K562 (cell line): ENCODE data around the gene CIAO3. TPM values are rescaled to one million over a fixed set of nuclear protein-coding genes. Genes with fewer than 3 reads are reported as not detected.
A peak's percentile ranks its signal among the peaks of the same experiment; 100 is the strongest.

ENCODE experiments used
- CTBP1 ChIP-seq: fragments of 450-650 bp; IDR thresholded peaks from 2 replicates; pipeline ENCODE4 v1.6.1; 2016; ENCODE audit warnings: borderline replicate concordance
- DEAF1 ChIP-seq: fragments of 450-650 bp; formaldehyde crosslinking; IDR thresholded peaks from 2 replicates; pipeline ENCODE4 v1.4.0; 2020; ENCODE audit warnings: mild to moderate bottlenecking, moderate library complexity
- GABPA ChIP-seq: fragments of 200-800 bp; sonication (Bioruptor generic); conservative IDR thresholded peaks from 2 replicates; pipeline ENCODE4 v1.6.1; 2016; ENCODE audit warnings: low read depth, missing genetic modification characterization, missing compliant biosample characterization
- GATAD2B ChIP-seq: fragments of 450-650 bp; IDR thresholded peaks from 2 replicates; pipeline ENCODE4 v1.6.1; 2017; ENCODE audit warnings: mild to moderate bottlenecking, borderline replicate concordance
- HLTF ChIP-seq: fragments of 450-650 bp; IDR thresholded peaks from 2 replicates; pipeline ENCODE4 v1.6.1; 2016
- HNRNPL ChIP-seq: fragments of 200-400 bp; formaldehyde crosslinking; IDR thresholded peaks from 2 replicates; pipeline ENCODE4 v1.6.1; 2017; ENCODE audit warnings: low read depth, mild to moderate bottlenecking, low read length
- MYC ChIP-seq, 2 experiments: fragments of 250-450 bp in 1 of 2; sonication (Bioruptor Pico) in 1 of 2; IDR thresholded peaks; 2 replicates each; pipeline versions ENCODE4 v1.5.1 to v1.6.1; 2012 to 2021; ENCODE audit warnings: low read depth in 2 of 2, borderline replicate concordance in 1 of 2, improper control_type of control experiment in 1 of 2, low read length in 1 of 2, mild to moderate bottlenecking in 1 of 2, moderate library complexity in 1 of 2
- NFIC ChIP-seq: fragments of 450-650 bp; IDR thresholded peaks from 2 replicates; pipeline ENCODE4 v1.6.1; 2017; ENCODE audit warnings: mild to moderate bottlenecking, inconsistent platforms
- NFYB ChIP-seq: IDR thresholded peaks from 2 replicates; pipeline ENCODE4 v1.6.1; 2011; ENCODE audit warnings: mild to moderate bottlenecking, moderate library complexity; ENCODE audit not compliant: insufficient read length; ENCODE audit errors: extremely low read depth
- NONO ChIP-seq, 2 experiments: fragments of 200-400 bp in 1 of 2; fragments of 450-650 bp in 1 of 2; formaldehyde crosslinking in 1 of 2; IDR thresholded peaks; 2 replicates each; pipeline ENCODE4 v1.6.1; 2017; ENCODE audit warnings: low read depth in 2 of 2, mild to moderate bottlenecking in 2 of 2, moderate library complexity in 2 of 2, low read length in 1 of 2
- NR3C1 ChIP-seq: sonication (generic); formaldehyde crosslinking; IDR thresholded peaks from 2 replicates; pipeline ENCODE4 v1.8.1; 2022; ENCODE audit warnings: missing genetic modification reagents
- NRF1 ChIP-seq, 2 experiments: fragments of 450-650 bp; IDR thresholded peaks in 1 of 2; conservative IDR thresholded peaks in 1 of 2; 2 replicates each; pipeline ENCODE4 v1.6.1; 2014; ENCODE audit warnings: mild to moderate bottlenecking in 2 of 2
- RCOR1 ChIP-seq, 2 experiments: IDR thresholded peaks; 2 replicates each; pipeline ENCODE4 v1.6.1; 2012; ENCODE audit warnings: low read depth in 2 of 2, low read length in 2 of 2, borderline replicate concordance in 1 of 2, improper control_type of control experiment in 1 of 2
- RHOXF2B ChIP-seq: fragments of 250-450 bp; sonication (Bioruptor Pico); conservative IDR thresholded peaks from 2 replicates; pipeline ENCODE4 v1.5.1; 2021
- RUNX1 ChIP-seq: sonication (generic); IDR thresholded peaks from 2 replicates; pipeline ENCODE4 v1.6.1; 2016; ENCODE audit warnings: antibody characterized with exemption, low read depth
- SIN3B ChIP-seq: fragments of 450-650 bp; IDR thresholded peaks from 2 replicates; pipeline ENCODE4 v1.6.1; 2017; ENCODE audit warnings: low read depth, mild to moderate bottlenecking, moderate library complexity
- STAT5B ChIP-seq: fragments of 250-450 bp; sonication (Bioruptor Pico); IDR thresholded peaks from 2 replicates; pipeline ENCODE4 v1.8.0; 2021; ENCODE audit warnings: mild to moderate bottlenecking, inconsistent platforms
- ZBTB1 ChIP-seq: sonication (generic); formaldehyde crosslinking; IDR thresholded peaks from 2 replicates; pipeline ENCODE4 v1.8.1; 2023; ENCODE audit warnings: missing genetic modification reagents, low read depth, mild to moderate bottlenecking, borderline replicate concordance
- ZBTB49 ChIP-seq: sonication (generic); formaldehyde crosslinking; IDR thresholded peaks from 2 replicates; pipeline ENCODE4 v1.8.0; 2022; ENCODE audit warnings: missing genetic modification reagents, mild to moderate bottlenecking, borderline replicate concordance
- ZBTB7A ChIP-seq: IDR thresholded peaks from 2 replicates; pipeline ENCODE4 v1.6.1; 2011; ENCODE audit warnings: low read depth, mild to moderate bottlenecking, low read length, moderate library complexity, borderline replicate concordance; ENCODE audit not compliant: control insufficient read depth
- ZFX ChIP-seq: sonication (generic); formaldehyde crosslinking; IDR thresholded peaks from 2 replicates; pipeline ENCODE4 v1.8.0; 2022; ENCODE audit warnings: mild to moderate bottlenecking, missing genetic modification reagents, moderate library complexity
- polyA plus RNA-seq, 8 experiments: library from polyadenylated mRNA; depleted of rRNA in 4 of 8; stranded (reverse) in 5 of 8; unstranded in 3 of 8; fragments of >200 nt; fragmentation: Nextera tagmentation in 2 of 8; fragmentation: Illumina TruSeq in 1 of 8; extraction: Ambion mirVana in 2 of 8; extraction: Trizol in 1 of 8; gene quantifications; 2 replicates each; pipeline versions ENCODE4 v1.2.1 to v1.2.3, GENCODE V29; 2011 to 2014; ENCODE audit warnings: inconsistent platforms in 1 of 8, missing spikeins in 1 of 8
- total RNA-seq, 7 experiments: library from RNA; depleted of rRNA in 6 of 7; stranded (reverse); fragments of >200 nt in 6 of 7; fragmentation: Illumina TruSeq in 2 of 7; extraction: Trizol in 2 of 7; gene quantifications; 2 replicates each; pipeline versions ENCODE4 v1.2.1 to v1.2.3, GENCODE V29; 2011 to 2021; ENCODE audit warnings: low replicate concordance in 1 of 7
- TF ChIP-seq, protein P1 (sequence below): sonication (generic); formaldehyde crosslinking; IDR thresholded peaks from 2 replicates; pipeline ENCODE4 v1.8.0; 2022; ENCODE audit warnings: mild to moderate bottlenecking, missing genetic modification reagents

The CIAO3 gene
- total and polyA plus RNA-seq, 9 of the 15 experiments (the other 6 are each of a cell fraction or from before 2014, with no cell fraction given) = 2.2 to 35.6 (median 18.7) TPM

- TF ChIP-seq ZBTB49 (CRISPR knock-in tag) = no peak
- peak; percentile 39; the same call in 1 of the 2 replicates for TF ChIP-seq NR3C1 (CRISPR knock-in tag)
- TF ChIP-seq CTBP1 = peak; percentile 74
- TF ChIP-seq NFIC = peak; percentile 22; the same call in 1 of the 2 replicates
- TF ChIP-seq RUNX1 = no peak
- 0 out of 4 replicates have a peak, but pooled peaks have one; percentile 9 to 12 for TF ChIP-seq NRF1 (conservative IDR thresholded peaks at IDR 0.05 in 1 of 2, IDR thresholded peaks at IDR 0.05 in 1 of 2)
- TF ChIP-seq ZFX = peak; percentile 31; the same call in 1 of the 2 replicates
- TF ChIP-seq, protein P1, sequence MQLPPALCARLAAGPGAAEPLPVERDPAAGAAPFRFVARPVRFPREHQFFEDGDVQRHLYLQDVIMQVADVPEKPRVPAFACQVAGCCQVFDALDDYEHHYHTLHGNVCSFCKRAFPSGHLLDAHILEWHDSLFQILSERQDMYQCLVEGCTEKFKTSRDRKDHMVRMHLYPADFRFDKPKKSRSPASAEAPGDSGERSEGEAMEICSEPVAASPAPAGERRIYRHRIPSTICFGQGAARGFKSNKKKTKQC (CRISPR knock-in tag) = peak; percentile 29; the same call in 1 of the 2 replicates
- TF ChIP-seq STAT5B (CRISPR knock-in tag) = no peak
- TF ChIP-seq RCOR1 (IDR thresholded peaks at IDR 0.05; ENCODE audit: borderline replicate concordance in 1 of 2, low read depth in 2 of 2, low read length in 2 of 2) = peak in 1 of 2 experiments; percentile 23; a peak in 1 of 4 replicates
- TF ChIP-seq DEAF1 (CRISPR knock-in tag) = peak; percentile 70
- peak; percentile 69; the same call in 1 of the 2 replicates for TF ChIP-seq HNRNPL
- no peak for TF ChIP-seq GABPA (tag)
- peak in 1 of 2 experiments; percentile 65; a peak in 1 of 4 replicates for TF ChIP-seq NONO (IDR thresholded peaks at IDR 0.05; ENCODE audit: low read depth in 2 of 2, low read length in 1 of 2)
- peak; percentile 58; the same call in 1 of the 2 replicates for TF ChIP-seq ZBTB1
- TF ChIP-seq NFYB = no peak
- no peak for TF ChIP-seq HLTF
- TF ChIP-seq SIN3B = peak; percentile 61; the same call in 1 of the 2 replicates
- TF ChIP-seq GATAD2B = peak; percentile 46; the same call in 1 of the 2 replicates
- TF ChIP-seq ZBTB7A = 0 out of 2 replicates have a peak, but pooled peaks have one; percentile 21
- TF ChIP-seq RHOXF2B (CRISPR knock-in tag) = no peak
- TF ChIP-seq MYC (IDR thresholded peaks at IDR 0.05; ENCODE audit: low read depth, low read length) = peak; percentile 18; the same call in 1 of the 2 replicates
- no peak for TF ChIP-seq MYC (CRISPR knock-in tag; IDR thresholded peaks at IDR 0.05; ENCODE audit: borderline replicate concordance, low read depth)
Measured at GRCh38 chr16:785563-786535, 45.1 kb upstream of the CIAO3 start (continued).
